ENCODE data around the gene ING4.
"Not testable (repeated sequence)": the region's sequence is repeated elsewhere in the genome, so short reads cannot be mapped to it uniquely, and the experiment has no call there.

The ING4 gene

GRCh38 chr12:6662906-6663742 is at the start of gene ING4:
TSS of gene ING4 (minus strand) at chr12:6663119. CDS start at chr12:6663101, 18 bp downstream.
- peaks cover 12 to 23% of the 10 kb centered on the region in 2 donors for H3K36me3 ChIP-seq (ENCODE audit: control insufficient read depth in 1 of 2, insufficient read depth in 2 of 2, low read length in 2 of 2)
- peaks cover 10% of the 10 kb centered on the region in 2 donors for H3K4me1 ChIP-seq (ENCODE audit: control insufficient read depth in 1 of 2, insufficient read depth in 2 of 2, low read length in 2 of 2)
- no peaks in the 10 kb centered on the region for H3K27me3 ChIP-seq (ENCODE audit: low read depth, low read length)
- H3K27ac ChIP-seq (ENCODE audit: low read length): peak within 1 kb of the TSS; percentile 80
- H3K9me3 ChIP-seq (ENCODE audit: control insufficient read depth in 1 of 2, low read length in 2 of 2): no peaks in the 10 kb centered on the region
- peak within 1 kb of the TSS; percentile 90 to 95 for H3K4me3 ChIP-seq (ENCODE audit: low read depth in 1 of 2, low read length in 2 of 2)

- H3K9me3 ChIP-seq (ENCODE audit: control insufficient read depth in 1 of 2, low read length in 2 of 2): no peaks in the 10 kb centered on the region
- H3K4me3 ChIP-seq (ENCODE audit: low read depth in 1 of 2, low read length in 2 of 2): no peak overlapping the region
- no peaks in the 10 kb centered on the region for H3K27me3 ChIP-seq (ENCODE audit: low read depth, low read length)
- no peaks in the 10 kb centered on the region for H3K36me3 ChIP-seq (ENCODE audit: control insufficient read depth in 1 of 2, insufficient read depth in 2 of 2, low read length in 2 of 2)
- H3K4me1 ChIP-seq (ENCODE audit: control insufficient read depth in 1 of 2, insufficient read depth in 2 of 2, low read length in 2 of 2): no peaks in the 10 kb centered on the region
- H3K27ac ChIP-seq (ENCODE audit: low read length): no peak overlapping the region
Observed at GRCh38 chr12:6708960-6709394, 46.1 kb upstream of the ING4 start.

DNA sequence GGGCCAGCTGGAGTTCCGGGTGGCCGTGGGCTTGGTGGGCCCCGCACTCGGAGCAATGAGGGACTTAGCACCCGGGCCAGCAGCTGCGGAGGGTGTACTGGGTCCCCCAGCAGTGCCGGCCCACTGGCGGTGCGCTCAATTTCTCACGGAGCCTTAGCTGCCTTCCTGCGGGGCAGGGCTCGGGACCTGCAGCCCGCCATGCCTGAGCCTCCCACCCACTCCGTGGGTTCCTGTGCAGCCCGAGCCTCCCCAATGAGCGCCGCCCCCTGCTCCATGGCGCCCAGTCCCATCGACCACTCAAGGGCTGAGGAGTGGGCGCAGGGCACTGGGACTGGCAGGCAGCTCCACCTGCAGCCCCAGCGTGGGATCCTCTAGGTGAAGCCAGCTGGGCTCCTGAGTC is 45.4 kb upstream of the ING4 start:
- H3K27me3 ChIP-seq (ENCODE audit: low read depth, low read length); H3K4me1 ChIP-seq (ENCODE audit: control insufficient read depth in 1 of 2, insufficient read depth in 2 of 2, low read length in 2 of 2); H3K27ac ChIP-seq (ENCODE audit: low read length); H3K36me3 ChIP-seq (ENCODE audit: control insufficient read depth in 1 of 2, insufficient read depth in 2 of 2, low read length in 2 of 2); H3K9me3 ChIP-seq (ENCODE audit: control insufficient read depth in 1 of 2, low read length in 2 of 2); H3K4me3 ChIP-seq (ENCODE audit: low read depth in 1 of 2, low read length in 2 of 2): not testable (repeated sequence)

GRCh38 chr12:6703631-6704030 is 40.7 kb upstream of the ING4 start:
- Histone ChIP-seq H3K4me3 (ENCODE audit: low read depth in 1 of 2, low read length in 2 of 2) (no peak overlapping the region), H3K4me1 (ENCODE audit: control insufficient read depth in 1 of 2, insufficient read depth in 2 of 2, low read length in 2 of 2) (peaks cover 0 to 9% of the 10 kb centered on the region in 2 donors), H3K9me3 (ENCODE audit: control insufficient read depth in 1 of 2, low read length in 2 of 2) (peaks cover 0 to 6% of the 10 kb centered on the region in 2 donors), H3K27ac (ENCODE audit: low read length) (no peak overlapping the region), H3K27me3 (ENCODE audit: low read depth, low read length) (peaks cover 16% of the 10 kb centered on the region), H3K36me3 (ENCODE audit: control insufficient read depth in 1 of 2, insufficient read depth in 2 of 2, low read length in 2 of 2) (no peaks in the 10 kb centered on the region)

DNA sequence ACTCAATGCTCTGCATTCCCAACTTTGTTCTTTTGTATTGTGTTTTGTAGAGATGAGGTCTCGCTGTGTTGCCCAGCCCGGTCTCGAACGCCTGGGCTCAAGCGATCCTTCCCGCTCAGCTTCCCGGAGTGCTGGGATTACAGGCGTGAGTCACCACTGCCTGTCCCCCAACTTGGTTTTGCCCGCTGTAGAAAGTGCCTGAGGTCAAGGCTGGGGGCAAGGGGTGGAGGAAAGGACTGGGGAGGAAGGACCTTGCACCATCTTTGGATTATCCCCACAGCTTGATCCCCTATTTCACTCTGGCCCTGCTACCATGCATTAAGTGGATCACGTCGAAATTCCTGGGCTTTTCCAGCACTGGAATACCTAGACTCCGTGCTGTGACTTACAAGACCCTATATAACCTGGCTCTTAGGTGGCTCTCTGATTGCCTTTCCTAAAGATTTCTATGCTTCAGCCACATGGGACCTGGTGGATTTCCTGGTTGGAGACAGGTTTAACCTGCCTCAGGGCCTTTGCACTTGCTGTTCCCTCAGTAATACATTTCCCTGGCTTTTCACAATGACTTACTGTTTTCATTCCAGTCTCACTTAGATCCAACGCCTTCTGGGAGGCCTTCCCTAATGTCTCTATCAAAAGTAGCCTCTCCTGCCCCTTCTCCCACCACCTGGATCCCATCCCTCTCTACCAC is 38.3 kb upstream of the ING4 start:
- Histone ChIP-seq H3K4me3 (ENCODE audit: low read depth in 1 of 2, low read length in 2 of 2) (peak overlapping the region in 1 of 2 donors; percentile 46), H3K27me3 (ENCODE audit: low read depth, low read length) (peaks cover 22% of the 10 kb centered on the region), H3K27ac (ENCODE audit: low read length) (no peak overlapping the region), H3K9me3 (ENCODE audit: control insufficient read depth in 1 of 2, low read length in 2 of 2) (peaks cover 0 to 6% of the 10 kb centered on the region in 2 donors), H3K36me3 (ENCODE audit: control insufficient read depth in 1 of 2, insufficient read depth in 2 of 2, low read length in 2 of 2) (no peaks in the 10 kb centered on the region), H3K4me1 (ENCODE audit: control insufficient read depth in 1 of 2, insufficient read depth in 2 of 2, low read length in 2 of 2) (peaks cover 0 to 9% of the 10 kb centered on the region in 2 donors)

- peaks cover 0 to 6% of the 10 kb centered on the region in 2 donors for H3K9me3 ChIP-seq (ENCODE audit: control insufficient read depth in 1 of 2, low read length in 2 of 2)
- peaks cover 0 to 9% of the 10 kb centered on the region in 2 donors for H3K4me1 ChIP-seq (ENCODE audit: control insufficient read depth in 1 of 2, insufficient read depth in 2 of 2, low read length in 2 of 2)
- H3K27ac ChIP-seq (ENCODE audit: low read length): no peak within 1 kb of the TSS
- H3K36me3 ChIP-seq (ENCODE audit: control insufficient read depth in 1 of 2, insufficient read depth in 2 of 2, low read length in 2 of 2): no peaks in the 10 kb centered on the region
- H3K4me3 ChIP-seq (ENCODE audit: low read depth in 1 of 2, low read length in 2 of 2): peak within 1 kb of the TSS; percentile 11 to 65
- peaks cover 22% of the 10 kb centered on the region for H3K27me3 ChIP-seq (ENCODE audit: low read depth, low read length)
Observed at GRCh38 chr12:6700646-6701051, 37.7 kb upstream of the ING4 start, which contains the start of gene PIANP. TSS of gene PIANP (minus strand) at chr12:6700815. CDS start at chr12:6698061, 2,754 bp downstream.

DNA sequence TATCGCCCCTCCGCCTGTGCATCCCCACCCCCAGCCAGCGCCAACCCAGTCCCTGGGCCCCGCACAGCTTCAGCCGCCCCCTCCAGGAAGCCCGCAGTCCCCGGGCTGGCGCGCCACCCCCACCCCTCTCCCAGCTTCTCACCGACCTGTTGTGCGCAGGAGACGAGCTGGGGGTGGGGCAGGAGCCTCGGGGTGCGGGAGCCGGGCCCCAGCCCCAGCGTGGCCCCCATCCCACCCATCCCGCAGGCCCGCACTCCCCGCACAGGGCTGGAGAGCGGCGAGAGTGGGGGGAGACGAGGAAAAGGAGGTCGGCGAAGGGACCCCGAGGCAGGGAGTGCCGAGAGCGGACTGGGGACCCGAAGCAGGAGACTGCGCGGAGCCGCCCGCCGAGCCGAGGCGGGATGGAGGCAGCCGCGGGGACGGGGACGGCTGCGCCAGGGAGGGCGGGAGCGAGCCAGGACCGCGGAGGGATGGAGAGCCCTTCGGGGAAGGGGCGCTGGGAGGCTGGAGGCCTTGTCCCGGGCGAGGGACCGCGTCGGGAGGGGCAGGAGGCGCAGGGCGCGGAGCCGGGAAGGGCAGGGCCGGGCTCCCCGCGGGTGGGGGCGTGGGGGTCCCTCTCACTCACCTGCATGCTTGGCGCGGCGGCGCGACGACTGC is 37.2 kb upstream of the ING4 start:
- H3K4me3 ChIP-seq (ENCODE audit: low read depth in 1 of 2, low read length in 2 of 2): peak overlapping the region; percentile 11 to 65
- no peaks in the 10 kb centered on the region for H3K36me3 ChIP-seq (ENCODE audit: control insufficient read depth in 1 of 2, insufficient read depth in 2 of 2, low read length in 2 of 2)
- H3K4me1 ChIP-seq (ENCODE audit: control insufficient read depth in 1 of 2, insufficient read depth in 2 of 2, low read length in 2 of 2): peaks cover 0 to 9% of the 10 kb centered on the region in 2 donors
- peaks cover 22% of the 10 kb centered on the region for H3K27me3 ChIP-seq (ENCODE audit: low read depth, low read length)
- no peak overlapping the region for H3K27ac ChIP-seq (ENCODE audit: low read length)
- peaks cover 0 to 6% of the 10 kb centered on the region in 2 donors for H3K9me3 ChIP-seq (ENCODE audit: control insufficient read depth in 1 of 2, low read length in 2 of 2)

- Histone ChIP-seq H3K36me3 (ENCODE audit: control insufficient read depth in 1 of 2, insufficient read depth in 2 of 2, low read length in 2 of 2) (no peaks in the 10 kb centered on the region), H3K4me3 (ENCODE audit: low read depth in 1 of 2, low read length in 2 of 2) (peak overlapping the region in 1 of 2 donors; percentile 65), H3K9me3 (ENCODE audit: control insufficient read depth in 1 of 2, low read length in 2 of 2) (peaks cover 0 to 6% of the 10 kb centered on the region in 2 donors), H3K27me3 (ENCODE audit: low read depth, low read length) (peaks cover 22% of the 10 kb centered on the region), H3K27ac (ENCODE audit: low read length) (no peak overlapping the region), H3K4me1 (ENCODE audit: control insufficient read depth in 1 of 2, insufficient read depth in 2 of 2, low read length in 2 of 2) (peaks cover 0 to 9% of the 10 kb centered on the region in 2 donors)
Observed at GRCh38 chr12:6699259-6699988, 36.5 kb upstream of the ING4 start.

DNA sequence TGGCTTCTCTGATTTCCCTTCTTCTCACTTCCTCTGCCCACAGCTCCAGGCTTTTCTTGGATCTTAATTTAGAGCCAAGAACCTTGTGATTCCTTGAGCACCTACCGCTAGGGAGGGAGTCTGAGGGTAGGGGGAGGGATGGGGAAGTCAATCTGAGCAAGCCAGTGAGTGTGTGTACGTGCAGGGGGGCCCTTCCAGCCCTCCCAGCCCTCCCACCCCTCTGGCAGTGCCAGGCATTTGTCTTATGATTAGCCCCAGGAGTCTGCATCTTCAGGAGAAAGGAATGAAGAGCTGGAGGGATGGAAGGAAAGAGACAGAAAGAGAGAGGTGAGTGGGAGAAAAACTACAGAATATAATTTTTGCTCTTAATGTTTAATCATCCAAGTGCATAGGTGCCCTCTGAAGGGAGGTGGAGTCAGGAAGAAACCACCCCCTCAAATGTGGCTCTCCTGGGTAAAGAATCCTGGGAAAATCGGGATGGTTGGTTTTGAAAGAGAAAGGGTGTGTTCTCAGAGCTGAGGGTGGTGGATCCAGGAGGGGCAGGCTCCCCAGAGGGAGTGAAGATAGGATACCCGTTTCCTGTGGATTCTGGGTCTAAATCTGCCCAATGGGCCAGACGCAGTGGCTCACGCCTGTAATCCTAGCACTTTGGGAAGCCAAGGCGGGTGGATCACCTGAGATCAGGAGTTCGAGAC is 35.6 kb upstream of the ING4 start:
- Histone ChIP-seq H3K4me3 (ENCODE audit: low read depth in 1 of 2, low read length in 2 of 2) (no peak overlapping the region), H3K27ac (ENCODE audit: low read length) (no peak overlapping the region)

GRCh38 chr12:6697584-6698351 is 34.8 kb upstream of the ING4 start:
- H3K4me3 ChIP-seq (ENCODE audit: low read depth in 1 of 2, low read length in 2 of 2): no peak overlapping the region
- no peaks in the 10 kb centered on the region for H3K36me3 ChIP-seq (ENCODE audit: control insufficient read depth in 1 of 2, insufficient read depth in 2 of 2, low read length in 2 of 2)
- no peak overlapping the region for H3K27ac ChIP-seq (ENCODE audit: low read length)
- H3K27me3 ChIP-seq (ENCODE audit: low read depth, low read length): peaks cover 22% of the 10 kb centered on the region
- peaks cover 0 to 6% of the 10 kb centered on the region in 2 donors for H3K9me3 ChIP-seq (ENCODE audit: control insufficient read depth in 1 of 2, low read length in 2 of 2)
- peaks cover 0 to 9% of the 10 kb centered on the region in 2 donors for H3K4me1 ChIP-seq (ENCODE audit: control insufficient read depth in 1 of 2, insufficient read depth in 2 of 2, low read length in 2 of 2)

More for the DNA sequence above, 35.6 kb upstream of the ING4 start:
- Histone ChIP-seq H3K27me3 (ENCODE audit: low read depth, low read length) (peaks cover 22% of the 10 kb centered on the region), H3K9me3 (ENCODE audit: control insufficient read depth in 1 of 2, low read length in 2 of 2) (peaks cover 0 to 6% of the 10 kb centered on the region in 2 donors), H3K36me3 (ENCODE audit: control insufficient read depth in 1 of 2, insufficient read depth in 2 of 2, low read length in 2 of 2) (no peaks in the 10 kb centered on the region), H3K4me1 (ENCODE audit: control insufficient read depth in 1 of 2, insufficient read depth in 2 of 2, low read length in 2 of 2) (peaks cover 0 to 9% of the 10 kb centered on the region in 2 donors)

Measured in muscle layer of duodenum (tissue), 2 donors.